GM18868 (cell line): ENCODE results near the gene NPB.
A peak's percentile ranks its signal among the peaks of the same experiment; 100 is the strongest.

Experiments used
- ATAC-seq: cut with Tn5 transposase; IDR thresholded peaks from one replicate; pipeline ENCODE4 v1.9.1; 2021; ENCODE audit warnings: mild to moderate bottlenecking, moderate library complexity; ENCODE audit not compliant: unreplicated experiment

Gene NPB

GRCh38 chr17:81869221-81870130 lies 32.6 kb upstream of the NPB start:
- no peak for ATAC-seq

- no peak for ATAC-seq
These were observed 31.7 kb upstream of the NPB start for GRCh38 chr17:81870131-81870980.

- peak; percentile 6 for ATAC-seq
These were observed 31.1 kb upstream of the NPB start, which contains the start of gene ARHGDIA for GRCh38 chr17:81870981-81871386. Gene ARHGDIA, minus strand, starts transcription at chr17:81871337. Its CDS starts 1,407 bp downstream, at chr17:81869930.

GRCh38 chr17:81871387-81872230 lies 30.4 kb upstream of the NPB start:
- peak; percentile 51 for ATAC-seq

- no peak for ATAC-seq
These were observed 24.5 kb upstream of the NPB start for GRCh38 chr17:81877569-81877968.

- ATAC-seq = no peak
These were observed 23.7 kb upstream of the NPB start for GRCh38 chr17:81878294-81878693.

GRCh38 chr17:81879121-81879520 lies 22.9 kb upstream of the NPB start:
- ATAC-seq = no peak

- no peak for ATAC-seq
These were observed 17.5 kb upstream of the NPB start for GRCh38 chr17:81884520-81884919.

GRCh38 chr17:81884968-81885367 lies 17.1 kb upstream of the NPB start:
- ATAC-seq = no peak

- ATAC-seq = no peak
These were observed 16.6 kb upstream of the NPB start for GRCh38 chr17:81885454-81885853.

- ATAC-seq = no peak
These were observed 16.0 kb upstream of the NPB start for GRCh38 chr17:81885869-81886548.

- ATAC-seq = no peak
These were observed 13.7 kb upstream of the NPB start for GRCh38 chr17:81888105-81888987.

- no peak for ATAC-seq
These were observed 12.9 kb upstream of the NPB start for GRCh38 chr17:81888988-81889595.

- ATAC-seq = no peak
These were observed 12.4 kb upstream of the NPB start for GRCh38 chr17:81889602-81890001.

- ATAC-seq = no peak
These were observed 11.4 kb upstream of the NPB start for GRCh38 chr17:81890447-81891302.

GRCh38 chr17:81891303-81891552 lies 10.8 kb upstream of the NPB start:
- ATAC-seq = no peak

- ATAC-seq = no peak
These were observed 6.6 kb upstream of the NPB start for GRCh38 chr17:81895400-81895799.
